OCI-LY1 (cell line): ENCODE measurements around the gene GUCY1A2.

ENCODE experiments used
- H2AFZ ChIP-seq: fragments of 200-600 bp; sonication (generic), shearing (Covaris generic); 2 replicates; pipeline ENCODE4 v1.6.0; 2014; ENCODE audit warnings: antibody characterized with exemption, mild to moderate bottlenecking, low read length
- H3F3A ChIP-seq: fragments of 200-600 bp; sonication (generic), shearing (Covaris generic); 2 replicates; pipeline ENCODE4 v1.6.0; 2014; ENCODE audit warnings: mild to moderate bottlenecking, antibody characterized with exemption, low read length, moderate library complexity; ENCODE audit not compliant: insufficient read depth
- H3K27ac ChIP-seq: fragments of 200-600 bp; sonication (generic); 2 replicates; pipeline ENCODE4 v1.5.1; 2014; ENCODE audit warnings: low read length, mixed run types, mild to moderate bottlenecking, low read depth; ENCODE audit not compliant: poor library complexity, severe bottlenecking
- H3K27me3 ChIP-seq: fragments of 200-600 bp; sonication (generic); 2 replicates; pipeline ENCODE4 v1.6.0; 2014; ENCODE audit warnings: antibody characterized with exemption, mild to moderate bottlenecking, low read length, moderate library complexity; ENCODE audit not compliant: insufficient read depth
- H3K36me3 ChIP-seq: fragments of 200-600 bp; sonication (generic); 2 replicates; pipeline ENCODE4 v1.6.1; 2014; ENCODE audit warnings: mild to moderate bottlenecking, antibody characterized with exemption, low read length, moderate library complexity, mixed read lengths; ENCODE audit not compliant: insufficient read depth
- H3K4me1 ChIP-seq: fragments of 200-600 bp; sonication (generic); 2 replicates; pipeline ENCODE4 v1.5.1; 2014; ENCODE audit warnings: mild to moderate bottlenecking, low read length, moderate library complexity; ENCODE audit not compliant: insufficient read depth, severe bottlenecking
- H3K4me2 ChIP-seq: fragments of 200-600 bp; sonication (generic), shearing (Covaris generic); 2 replicates; pipeline ENCODE4 v1.6.1; 2014; ENCODE audit warnings: low read length
- H3K4me3 ChIP-seq: fragments of 200-600 bp; sonication (generic); 2 replicates; pipeline ENCODE4 v1.5.1; 2014; ENCODE audit warnings: low read length, low read depth, mild to moderate bottlenecking, mixed read lengths; ENCODE audit not compliant: poor library complexity, severe bottlenecking
- H3K79me2 ChIP-seq: fragments of 200-600 bp; shearing (Covaris generic); 2 replicates; pipeline ENCODE4 v1.6.1; 2016; ENCODE audit warnings: mixed run types, low read length, mixed read lengths; ENCODE audit not compliant: insufficient read depth
- H3K9ac ChIP-seq: fragments of 200-600 bp; sonication (generic), shearing (Covaris generic); 2 replicates; pipeline ENCODE4 v1.6.1; 2014; ENCODE audit warnings: mild to moderate bottlenecking, low read length, mixed read lengths
- H3K9me2 ChIP-seq: fragments of 200-600 bp; sonication (generic), shearing (Covaris generic); 2 replicates; pipeline ENCODE4 v1.6.1; 2014; ENCODE audit warnings: low read depth, mild to moderate bottlenecking, low read length, mixed read lengths
- H3K9me3 ChIP-seq: fragments of 200-600 bp; shearing (Covaris generic); 2 replicates; pipeline ENCODE4 v1.6.1; 2014; ENCODE audit warnings: low read length, mixed read lengths
- H4K20me1 ChIP-seq: fragments of 200-600 bp; sonication (generic), shearing (Covaris generic); 2 replicates; pipeline ENCODE4 v1.6.0; 2016; ENCODE audit warnings: mild to moderate bottlenecking, low read length; ENCODE audit not compliant: insufficient read depth
- CTCF ChIP-seq: fragments of 200-600 bp; sonication (generic), shearing (Covaris generic); IDR thresholded peaks from 2 replicates; pipeline ENCODE4 v1.5.1; 2017; ENCODE audit warnings: mild to moderate bottlenecking, antibody characterized with exemption, low read length, moderate library complexity, mixed read lengths
- EZH2 ChIP-seq: fragments of 200-600 bp; sonication (generic), shearing (Covaris generic); IDR thresholded peaks from 2 replicates; pipeline ENCODE4 v1.8.0; 2017; ENCODE audit warnings: borderline replicate concordance, mixed run types, mild to moderate bottlenecking, antibody characterized with exemption, low read length, moderate library complexity, mixed read lengths

Gene GUCY1A2

GRCh38 chr11:106670069-106670468, 348.2 kb downstream of the GUCY1A2 start:
- H3K9me2 ChIP-seq: no peaks in the 10 kb centered on the region
- no peaks in the 10 kb centered on the region for H3K36me3 ChIP-seq
- no peak overlapping the region for H3K9ac ChIP-seq
- no peaks in the 10 kb centered on the region for H3K79me2 ChIP-seq
- TF ChIP-seq EZH2 (no peak), CTCF (no peak)
- H4K20me1 ChIP-seq: no peaks in the 10 kb centered on the region
- no peak overlapping the region for H2AFZ ChIP-seq
- H3K9me3 ChIP-seq: no peaks in the 10 kb centered on the region
- no peak overlapping the region for H3K27ac ChIP-seq
- no peaks in the 10 kb centered on the region for H3F3A ChIP-seq
- H3K4me3 ChIP-seq: no peak overlapping the region
- no peak overlapping the region for H3K4me2 ChIP-seq
- no peaks in the 10 kb centered on the region for H3K4me1 ChIP-seq
- H3K27me3 ChIP-seq: no peaks in the 10 kb centered on the region

DNA sequence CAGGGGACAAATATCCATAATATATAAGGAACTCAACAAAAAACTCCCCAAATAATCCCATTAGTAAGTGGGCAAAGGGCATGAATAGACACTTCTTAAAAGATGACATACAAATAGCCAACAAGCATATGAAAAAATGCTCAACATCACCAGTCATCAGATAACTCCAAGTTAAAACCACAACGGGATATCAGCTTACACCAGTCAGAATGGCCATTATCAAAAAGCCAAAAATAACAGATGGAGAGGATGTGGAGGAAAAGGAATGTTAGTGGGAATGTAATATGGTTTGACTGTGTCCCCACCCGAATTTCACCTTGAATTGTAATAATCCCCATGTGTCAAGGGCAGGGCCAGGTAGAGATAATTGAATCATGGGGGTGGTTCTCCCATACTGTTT, 350.1 kb downstream of the GUCY1A2 start:
- no peak overlapping the region for H2AFZ ChIP-seq
- H3F3A ChIP-seq: no peaks in the 10 kb centered on the region
- H3K4me2 ChIP-seq: no peak overlapping the region
- H3K9me2 ChIP-seq: no peaks in the 10 kb centered on the region
- no peaks in the 10 kb centered on the region for H3K36me3 ChIP-seq
- no peak overlapping the region for H3K9ac ChIP-seq
- H3K9me3 ChIP-seq: no peaks in the 10 kb centered on the region
- H3K27ac ChIP-seq: no peak overlapping the region
- TF ChIP-seq EZH2: no peak
- H3K4me3 ChIP-seq: no peak overlapping the region
- H3K79me2 ChIP-seq: no peaks in the 10 kb centered on the region
- H3K4me1 ChIP-seq: no peaks in the 10 kb centered on the region
- no peaks in the 10 kb centered on the region for H3K27me3 ChIP-seq
- H4K20me1 ChIP-seq: no peaks in the 10 kb centered on the region

- no peaks in the 10 kb centered on the region for H4K20me1 ChIP-seq
- no peaks in the 10 kb centered on the region for H3K4me1 ChIP-seq
- H3K79me2 ChIP-seq: no peaks in the 10 kb centered on the region
- no peaks in the 10 kb centered on the region for H3K9me3 ChIP-seq
- no peaks in the 10 kb centered on the region for H3K27me3 ChIP-seq
- no peak overlapping the region for H3K9ac ChIP-seq
- no peaks in the 10 kb centered on the region for H3K9me2 ChIP-seq
- no peak overlapping the region for H3K4me3 ChIP-seq
- no peaks in the 10 kb centered on the region for H3F3A ChIP-seq
- TF ChIP-seq EZH2: no peak
- no peak for TF ChIP-seq CTCF
- no peak overlapping the region for H3K27ac ChIP-seq
- no peaks in the 10 kb centered on the region for H3K36me3 ChIP-seq
- no peak overlapping the region for H3K4me2 ChIP-seq
- no peak overlapping the region for H2AFZ ChIP-seq
Observed at GRCh38 chr11:106656646-106657045, 361.6 kb downstream of the GUCY1A2 start.

DNA sequence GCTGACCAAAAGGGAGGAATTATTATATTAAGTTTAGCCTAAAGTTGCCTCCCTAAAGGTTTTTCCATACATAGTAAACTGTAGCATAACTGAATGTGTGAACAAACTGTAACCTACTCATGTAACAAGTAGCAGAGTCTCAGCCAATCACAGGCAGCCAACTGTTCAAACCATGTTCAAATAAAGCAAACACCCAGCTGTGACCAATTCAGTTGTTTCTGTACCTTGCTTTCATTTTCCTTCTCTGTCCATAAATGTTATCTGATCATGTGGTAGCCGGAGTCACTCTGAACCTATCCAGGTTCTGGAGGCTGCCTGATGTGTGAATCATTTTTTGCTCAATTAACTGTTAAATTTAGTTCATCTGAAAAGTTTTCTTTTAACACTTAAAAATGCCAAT, 373.5 kb downstream of the GUCY1A2 start:
- Histone ChIP-seq H3K4me1 (no peaks in the 10 kb centered on the region), H3K4me3 (no peak overlapping the region), H3K27ac (no peak overlapping the region), H3K9me2 (no peaks in the 10 kb centered on the region), H2AFZ (no peak overlapping the region), H3K9ac (no peak overlapping the region), H3K4me2 (no peak overlapping the region), H3K27me3 (no peaks in the 10 kb centered on the region), H3K79me2 (no peaks in the 10 kb centered on the region), H4K20me1 (no peaks in the 10 kb centered on the region), H3K9me3 (no peaks in the 10 kb centered on the region), H3F3A (no peaks in the 10 kb centered on the region), H3K36me3 (no peaks in the 10 kb centered on the region)
- TF ChIP-seq EZH2 (no peak), CTCF (no peak)
